Endodermal cell (in vitro differentiated cells): Measurements from ENCODE around the gene APEH. TPM values are rescaled to one million over a fixed set of nuclear protein-coding genes. Genes with fewer than 3 reads are reported as not detected.

ENCODE experiments used
- DNase-seq: peaks from one replicate; pipeline ENCODE4 v3.0.0-alpha.2; 2017
- H3K27ac ChIP-seq: 2 replicates; pipeline ENCODE4 v1.5.1; 2013; ENCODE audit warnings: mild to moderate bottlenecking, low read depth, low read length, moderate library complexity
- H3K27me3 ChIP-seq: 2 replicates; pipeline ENCODE4 v1.6.1; 2013; ENCODE audit warnings: mild to moderate bottlenecking, low read length, moderate library complexity; ENCODE audit not compliant: insufficient read depth, control insufficient read depth, poor library complexity, severe bottlenecking
- H3K36me3 ChIP-seq: 2 replicates; pipeline ENCODE4 v1.7.0; 2013; ENCODE audit warnings: mild to moderate bottlenecking, low read length, moderate library complexity; ENCODE audit not compliant: control insufficient read depth, insufficient read depth
- H3K4me1 ChIP-seq: one replicate; pipeline ENCODE4 v1.7.0; 2013; ENCODE audit warnings: low read length; ENCODE audit not compliant: control insufficient read depth, insufficient read depth
- H3K4me3 ChIP-seq: 2 replicates; pipeline ENCODE4 v1.5.1; 2013; ENCODE audit warnings: mild to moderate bottlenecking, low read length, moderate library complexity
- H3K9ac ChIP-seq: 2 replicates; pipeline ENCODE4 v1.6.1; 2013; ENCODE audit warnings: mild to moderate bottlenecking, low read length, moderate library complexity; ENCODE audit not compliant: poor library complexity, severe bottlenecking; ENCODE audit errors: extremely low read depth
- H3K9me3 ChIP-seq: 2 replicates; pipeline ENCODE4 v1.6.1; 2013; ENCODE audit warnings: mild to moderate bottlenecking, low read length, moderate library complexity; ENCODE audit not compliant: control insufficient read depth
- H3K27ac Mint-ChIP-seq: 2 replicates; pipeline ENCODE4 v1.8.0; 2020; ENCODE audit warnings: mixed read lengths
- H3K27me3 Mint-ChIP-seq: 2 replicates; pipeline ENCODE4 v1.8.0; 2021; ENCODE audit warnings: mild to moderate bottlenecking, mixed read lengths; ENCODE audit not compliant: insufficient read depth
- H3K36me3 Mint-ChIP-seq: 2 replicates; pipeline ENCODE4 v1.8.0; 2020; ENCODE audit warnings: low read depth, mixed read lengths
- H3K4me1 Mint-ChIP-seq: 2 replicates; pipeline ENCODE4 v1.8.0; 2020; ENCODE audit warnings: mixed read lengths
- H3K4me3 Mint-ChIP-seq: 2 replicates; pipeline ENCODE4 v1.8.0; 2020; ENCODE audit warnings: mild to moderate bottlenecking, moderate library complexity, mixed read lengths
- H3K9me3 Mint-ChIP-seq: 2 replicates; pipeline ENCODE4 v1.8.0; 2020; ENCODE audit warnings: mild to moderate bottlenecking, mixed read lengths
- WGBS, 2 experiments: methylation state at CpG; one replicate each; pipeline versions ENCODE4 v1.1.5 to v1.1.7; 2013; ENCODE audit warnings: missing lambda C conversion rate in 2 of 2, mixed read lengths in 1 of 2; ENCODE audit not compliant: insufficient coverage in 1 of 2, insufficient read length in 1 of 2; 5-methylcytosine and 5-hydroxymethylcytosine counted together
- total RNA-seq, 2 donors: library from RNA; stranded (reverse); fragmentation: NEBNext Ultra II Directional in 1 of 2; extraction: Animal tissue kit (Norgen Biotek cat#: 25700) in 1 of 2; gene quantifications; 2 replicates in 1 of 2; 3 replicates in 1 of 2; pipeline ENCODE4 v1.2.1, GENCODE V29; 2021
- TF ChIP-seq, protein P1 (sequence below): fragments of 200-600 bp; sonication (generic); conservative IDR thresholded peaks from 2 replicates; pipeline ENCODE4 v1.5.0; 2021; ENCODE audit warnings: antibody characterized with exemption, mild to moderate bottlenecking

Gene APEH
- total RNA-seq, 2 donors from 2014 or later: 188 to 216 TPM

DNA sequence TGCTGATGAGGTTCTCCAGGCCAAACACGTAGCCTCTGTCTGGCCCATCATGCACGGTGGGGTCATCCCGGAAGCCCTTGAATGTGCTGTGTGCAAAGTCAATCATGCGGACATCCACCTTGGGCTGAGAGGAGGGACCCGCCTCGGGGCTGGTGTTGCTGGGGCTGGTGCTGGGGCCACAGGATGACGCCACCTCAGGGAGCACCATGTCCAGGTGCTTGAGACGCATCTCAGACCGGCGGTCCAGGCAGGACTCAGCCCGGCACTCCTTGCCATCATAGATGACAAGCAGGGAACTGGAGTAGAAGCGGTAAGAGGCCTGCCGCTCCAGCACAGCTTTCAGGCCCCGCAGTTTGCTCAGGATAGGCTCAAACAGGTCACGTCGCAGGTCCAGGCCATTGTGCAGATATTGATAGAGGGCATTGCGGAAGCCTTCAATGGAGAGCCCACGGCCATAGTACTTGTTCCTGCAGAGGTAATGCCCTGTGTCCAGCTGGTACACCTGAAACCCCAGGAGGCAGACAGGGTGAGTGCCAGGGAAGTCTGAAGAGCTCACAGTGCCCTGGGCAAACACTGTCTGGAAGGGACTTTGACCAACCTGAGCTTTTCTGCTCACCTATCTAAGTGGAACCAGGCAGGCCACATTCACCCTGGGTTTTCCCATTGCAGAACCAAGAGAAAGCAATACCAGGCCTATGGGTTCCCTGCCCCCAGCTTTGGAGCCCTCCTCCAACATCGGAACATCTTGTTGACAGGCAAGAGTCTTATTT is 53.2 kb downstream of the APEH start:
- H3K4me1 ChIP-seq: peaks cover 7% of the 10 kb centered on the region
- Mint-ChIP-seq H3K9me3 (no peaks in the 10 kb centered on the region), H3K4me3 (no peak overlapping the region), H3K27ac (no peak overlapping the region), H3K36me3 (peaks cover 43% of the 10 kb centered on the region), H3K27me3 (no peaks in the 10 kb centered on the region), H3K4me1 (peaks cover 3% of the 10 kb centered on the region)
- H3K4me3 ChIP-seq: no peak overlapping the region
- no peaks in the 10 kb centered on the region for H3K9me3 ChIP-seq
- WGBS, 2 experiments: 95 to 97% methylated on average over 19 of the region's 19 CpGs
- TF ChIP-seq, protein P1, sequence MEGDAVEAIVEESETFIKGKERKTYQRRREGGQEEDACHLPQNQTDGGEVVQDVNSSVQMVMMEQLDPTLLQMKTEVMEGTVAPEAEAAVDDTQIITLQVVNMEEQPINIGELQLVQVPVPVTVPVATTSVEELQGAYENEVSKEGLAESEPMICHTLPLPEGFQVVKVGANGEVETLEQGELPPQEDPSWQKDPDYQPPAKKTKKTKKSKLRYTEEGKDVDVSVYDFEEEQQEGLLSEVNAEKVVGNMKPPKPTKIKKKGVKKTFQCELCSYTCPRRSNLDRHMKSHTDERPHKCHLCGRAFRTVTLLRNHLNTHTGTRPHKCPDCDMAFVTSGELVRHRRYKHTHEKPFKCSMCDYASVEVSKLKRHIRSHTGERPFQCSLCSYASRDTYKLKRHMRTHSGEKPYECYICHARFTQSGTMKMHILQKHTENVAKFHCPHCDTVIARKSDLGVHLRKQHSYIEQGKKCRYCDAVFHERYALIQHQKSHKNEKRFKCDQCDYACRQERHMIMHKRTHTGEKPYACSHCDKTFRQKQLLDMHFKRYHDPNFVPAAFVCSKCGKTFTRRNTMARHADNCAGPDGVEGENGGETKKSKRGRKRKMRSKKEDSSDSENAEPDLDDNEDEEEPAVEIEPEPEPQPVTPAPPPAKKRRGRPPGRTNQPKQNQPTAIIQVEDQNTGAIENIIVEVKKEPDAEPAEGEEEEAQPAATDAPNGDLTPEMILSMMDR: no peak
- no peaks in the 10 kb centered on the region for H3K27me3 ChIP-seq
- H3K27ac ChIP-seq: no peak overlapping the region
- H3K36me3 ChIP-seq: peaks cover 64% of the 10 kb centered on the region
- no peak overlapping the region for H3K9ac ChIP-seq
- DNase-seq: no peak

DNA sequence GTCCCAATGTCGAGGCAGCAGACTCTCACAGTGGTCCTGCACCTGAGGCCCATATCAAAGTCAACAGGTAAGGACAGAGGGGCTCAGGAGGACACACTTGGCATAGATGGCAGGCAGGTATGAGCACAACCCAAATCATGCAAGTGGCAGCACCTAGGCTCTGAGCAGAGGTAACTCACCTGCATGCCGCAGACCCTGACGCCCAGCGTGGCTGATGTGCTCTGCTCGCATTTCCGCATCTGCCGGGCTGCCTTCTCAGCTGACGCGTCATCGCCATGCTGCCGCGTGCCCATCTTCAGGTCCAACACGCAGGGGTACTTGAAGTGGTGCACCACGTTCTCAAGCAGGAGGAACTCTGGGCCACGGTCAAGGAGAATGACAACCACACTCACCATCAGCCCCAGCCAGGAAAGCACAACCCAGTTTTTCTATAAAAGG is 53.8 kb downstream of the APEH start:
- H3K36me3 Mint-ChIP-seq: peaks cover 44% of the 10 kb centered on the region
- H3K27ac ChIP-seq: no peak overlapping the region
- peaks cover 2% of the 10 kb centered on the region for H3K4me1 ChIP-seq
- no peak overlapping the region for H3K4me3 ChIP-seq
- H3K36me3 ChIP-seq: peaks cover 66% of the 10 kb centered on the region
- H3K27me3 ChIP-seq: no peaks in the 10 kb centered on the region
- H3K9me3 ChIP-seq: no peaks in the 10 kb centered on the region
- 96% methylated on average over 13 to 15 of the region's 15 CpGs for WGBS, 2 experiments
- TF ChIP-seq, protein P1: no peak
- no peaks in the 10 kb centered on the region for H3K9me3 Mint-ChIP-seq
- H3K9ac ChIP-seq: no peak overlapping the region
- no peak overlapping the region for H3K27ac Mint-ChIP-seq
- no peak overlapping the region for H3K4me3 Mint-ChIP-seq
- DNase-seq: no peak
- H3K27me3 Mint-ChIP-seq: no peaks in the 10 kb centered on the region
- peaks cover 3% of the 10 kb centered on the region for H3K4me1 Mint-ChIP-seq

DNA sequence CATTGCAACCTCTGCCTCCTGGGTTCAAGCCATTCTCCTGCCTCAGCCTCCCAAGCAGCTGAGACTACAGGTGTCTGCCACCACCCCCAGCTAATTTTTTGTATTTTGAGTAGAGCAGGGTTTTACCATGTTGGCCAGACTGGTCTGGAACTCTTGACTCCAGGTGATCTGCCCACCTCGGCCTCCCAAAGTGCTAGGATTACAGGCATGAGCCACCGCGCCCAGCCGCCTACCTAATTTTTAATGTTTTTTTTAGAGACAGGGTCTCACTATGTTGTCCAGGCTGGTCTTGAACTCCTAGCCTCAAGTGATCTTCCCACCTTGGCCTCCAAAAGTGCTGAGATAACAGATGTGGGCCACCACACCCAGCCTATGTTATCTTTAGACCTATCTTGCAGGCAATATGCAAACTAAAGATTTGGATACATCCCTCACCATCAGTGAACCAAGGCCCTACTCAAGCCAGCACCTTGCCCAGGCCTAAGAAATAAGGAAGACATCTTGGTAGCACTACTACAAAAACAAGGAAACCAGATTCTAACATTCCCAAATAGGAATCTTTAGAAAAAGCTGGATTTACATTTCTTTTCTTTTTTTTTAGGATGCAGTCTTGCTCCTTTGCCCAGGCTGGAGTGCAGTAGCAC is 55.9 kb downstream of the APEH start:
- WGBS, 2 experiments: 96 to 98% methylated on average over 4 of the region's 4 CpGs
- no peak overlapping the region for H3K4me3 ChIP-seq
- Mint-ChIP-seq H3K4me3 (no peak overlapping the region), H3K36me3 (peaks cover 61% of the 10 kb centered on the region), H3K27ac (no peak overlapping the region), H3K9me3 (no peaks in the 10 kb centered on the region), H3K4me1 (no peaks in the 10 kb centered on the region), H3K27me3 (no peaks in the 10 kb centered on the region)
- TF ChIP-seq, protein P1: no peak
- no peak for DNase-seq
- H3K27me3 ChIP-seq: no peaks in the 10 kb centered on the region
- H3K27ac ChIP-seq: no peak overlapping the region
- H3K36me3 ChIP-seq: peaks cover 79% of the 10 kb centered on the region
- no peaks in the 10 kb centered on the region for H3K4me1 ChIP-seq
- H3K9ac ChIP-seq: no peak overlapping the region
- no peaks in the 10 kb centered on the region for H3K9me3 ChIP-seq
